NCI-H1105 treated with DMSO at 0.1 percent for 48 hours (cell line): ENCODE measurements around the gene MCEE.
"Not testable (repeated sequence)": the region's sequence is repeated elsewhere in the genome, so short reads cannot be mapped to it uniquely, and the experiment has no call there.

Experiments used
- DNase-seq: peaks from one replicate; lab custom pipeline; 2025; lab: John Stamatoyannopoulos, UW

The MCEE gene

GRCh38 chr2:71130152-71130904 lies at the start of gene MCEE, which contains the start of gene MPHOSPH10:
TSS of gene MCEE (minus strand) at chr2:71130229. CDS start at chr2:71130219, 10 bp downstream.
TSS of gene MPHOSPH10 (plus strand) at chr2:71130634. CDS start at chr2:71130666, 32 bp downstream.
- DNase-seq = peak; percentile 82

DNA sequence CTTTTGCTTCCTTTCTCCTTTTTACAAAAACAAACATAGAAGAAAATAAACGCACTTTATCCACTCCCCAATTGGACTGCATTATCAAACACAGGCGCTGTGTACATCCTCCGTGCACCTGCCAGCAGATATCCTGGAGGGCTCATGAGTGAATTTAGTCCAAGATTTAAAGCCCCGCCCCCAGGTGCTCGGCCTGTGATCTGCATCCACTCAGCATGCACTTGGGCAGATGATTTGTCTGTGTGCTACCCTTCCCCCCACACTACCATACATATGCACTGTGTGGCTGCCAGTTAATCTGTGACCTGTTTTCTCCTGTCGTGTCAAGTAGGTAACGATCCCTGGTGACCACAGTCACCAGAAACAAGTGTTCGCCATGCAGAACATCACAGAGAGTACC lies 48.8 kb upstream of the MCEE start:
- DNase-seq = not testable (repeated sequence)

DNA sequence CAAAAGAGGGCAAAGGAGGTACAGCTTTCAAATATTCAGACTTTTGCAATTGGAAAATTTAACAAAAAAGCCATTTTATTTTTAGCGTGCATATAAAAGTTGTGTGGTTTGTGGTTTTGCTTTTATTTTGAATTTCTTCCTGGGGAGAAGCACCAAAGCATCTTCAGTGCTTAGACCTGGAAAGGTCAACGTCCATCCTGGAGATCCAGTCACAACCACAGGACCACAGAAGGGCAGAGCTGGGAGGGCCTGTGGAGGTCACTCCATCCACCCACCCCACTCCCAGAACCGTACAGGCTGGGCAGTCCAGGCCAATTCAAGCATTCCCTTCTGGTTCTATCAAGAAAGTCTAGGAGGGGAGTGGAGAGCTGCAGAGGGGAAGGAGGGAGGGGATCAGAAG lies 44.2 kb upstream of the MCEE start:
- no peak for DNase-seq

DNA sequence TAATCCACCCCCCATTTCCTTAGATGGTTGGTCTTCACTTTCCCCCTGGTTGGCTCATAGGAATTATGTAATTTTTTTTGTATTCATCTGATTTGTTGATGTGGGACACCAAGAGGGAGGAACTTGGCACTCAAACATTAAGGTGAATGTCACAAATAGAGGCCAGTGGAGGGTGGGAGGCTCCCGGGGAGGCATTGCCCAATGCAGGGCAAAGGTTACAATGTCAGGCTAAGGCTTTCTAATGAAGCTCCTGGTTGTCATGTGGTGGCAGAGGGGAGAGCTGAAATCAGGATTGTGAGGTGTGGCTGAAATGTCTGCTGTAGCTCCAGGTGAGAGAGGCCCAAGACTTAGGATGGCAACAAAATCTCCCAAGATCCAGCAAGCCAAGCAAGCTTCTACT lies 43.1 kb upstream of the MCEE start:
- DNase-seq = no peak

GRCh38 chr2:71166812-71167211 lies 36.8 kb upstream of the MCEE start:
- no peak for DNase-seq

DNA sequence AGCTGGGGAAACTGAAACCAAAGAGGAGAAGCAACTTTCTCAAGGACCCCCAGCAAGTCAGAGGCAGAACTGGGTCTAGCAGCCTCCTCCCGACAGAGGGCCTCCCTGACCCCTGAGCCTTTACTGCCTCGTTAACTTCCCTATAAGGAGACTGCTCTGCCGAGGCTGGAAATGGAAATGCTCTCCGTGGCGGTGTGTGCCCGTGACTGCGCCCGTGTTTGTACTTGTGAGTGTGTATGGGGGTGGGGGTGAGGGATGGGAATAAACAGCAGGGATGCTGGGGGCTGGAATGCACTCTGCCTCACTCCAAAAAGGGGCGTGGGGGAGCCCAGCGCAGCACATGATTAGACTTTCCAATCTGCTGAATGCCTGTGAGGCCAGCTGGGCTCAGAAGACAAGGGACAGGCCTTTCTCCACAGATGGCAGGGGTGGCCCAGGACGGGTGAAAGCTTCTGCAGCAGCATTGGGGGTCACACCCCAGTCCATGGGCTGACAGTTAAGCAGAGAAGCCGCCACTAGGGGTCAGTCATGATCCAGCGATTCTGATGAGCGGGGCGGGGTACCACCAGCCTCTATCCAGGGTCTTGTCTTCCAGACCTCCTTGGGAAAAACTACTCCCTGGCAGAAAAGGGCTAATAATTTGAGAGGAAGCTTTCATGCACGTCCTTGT lies 27.2 kb upstream of the MCEE start:
- peak; percentile 5 for DNase-seq

DNA sequence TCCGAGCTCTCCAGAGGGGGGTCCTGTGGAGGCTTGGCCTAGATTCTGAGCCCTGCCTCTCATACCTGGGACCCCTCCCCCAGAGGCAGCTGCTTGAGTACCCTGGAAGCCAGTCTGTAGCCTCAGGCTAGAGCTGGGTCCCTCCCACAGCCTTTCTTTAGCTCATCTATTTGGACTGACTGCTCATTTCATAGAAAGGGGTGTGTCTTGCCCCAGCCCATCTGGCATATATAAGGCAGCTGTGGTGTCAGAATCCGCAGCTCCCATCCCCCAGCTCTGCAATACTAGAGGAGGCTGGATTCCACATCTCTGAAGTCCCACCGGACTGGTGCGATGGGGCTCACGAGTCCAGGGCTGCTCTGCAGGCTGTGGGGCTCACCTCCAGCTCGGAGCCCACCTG lies 26.5 kb upstream of the MCEE start:
- peak; percentile 3 for DNase-seq

DNA sequence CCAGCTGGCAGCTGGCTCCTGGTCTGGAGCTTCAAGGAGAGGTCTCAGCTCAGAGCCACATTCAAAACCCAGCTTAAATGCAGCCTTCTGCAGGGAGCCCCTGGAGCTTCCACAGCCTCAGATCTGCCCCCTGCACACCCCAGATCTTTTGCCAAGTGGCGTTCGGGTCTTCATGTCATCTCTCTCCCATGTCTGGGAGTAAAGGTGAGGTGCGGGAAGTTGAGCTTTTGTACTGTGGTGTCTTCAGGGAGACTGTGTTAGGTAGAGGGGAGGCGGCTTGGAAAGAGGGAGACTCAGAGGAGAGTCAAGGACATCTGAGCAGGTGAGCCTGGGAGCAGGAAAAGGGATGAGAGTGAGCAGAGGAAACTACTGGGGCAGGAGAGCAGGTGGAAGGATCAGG lies 25.8 kb upstream of the MCEE start:
- DNase-seq = no peak

- no peak for DNase-seq
Measured at GRCh38 chr2:71154798-71155197, 24.8 kb upstream of the MCEE start.

GRCh38 chr2:71154279-71154678 lies 24.2 kb upstream of the MCEE start:
- no peak for DNase-seq

- no peak for DNase-seq
Measured at GRCh38 chr2:71153585-71154224, 23.7 kb upstream of the MCEE start.

- DNase-seq = no peak
Measured at GRCh38 chr2:71151620-71152019, 21.6 kb upstream of the MCEE start.

- no peak for DNase-seq
Measured at GRCh38 chr2:71150082-71150816, 20.2 kb upstream of the MCEE start.

DNA sequence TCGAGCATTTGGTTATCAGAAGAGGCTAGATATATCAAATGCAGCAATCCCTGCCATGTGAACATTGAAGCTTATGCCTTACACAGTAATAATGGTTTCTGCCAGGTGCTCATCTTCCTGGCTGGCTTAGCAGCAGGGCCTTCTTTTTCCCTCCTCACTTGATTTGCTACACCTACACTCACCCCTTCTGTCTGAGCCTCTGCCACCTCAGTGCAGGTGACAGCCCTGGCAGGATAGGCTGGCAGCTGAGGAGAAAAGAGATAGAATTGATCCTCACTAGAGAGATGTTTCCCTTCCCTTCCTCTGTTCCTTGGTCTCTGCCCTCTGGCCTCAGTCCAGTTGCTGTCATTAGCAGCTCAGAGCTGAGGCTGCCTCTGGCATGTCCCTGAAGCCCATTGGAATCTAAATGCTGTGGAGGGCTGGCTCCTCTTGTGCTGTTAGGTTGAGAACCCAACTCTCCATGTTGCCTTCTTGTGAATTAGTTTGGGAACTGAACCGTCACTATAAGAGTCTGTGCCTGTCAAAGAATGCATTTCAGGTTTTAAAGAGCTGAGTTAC lies 18.6 kb upstream of the MCEE start:
- DNase-seq = no peak

GRCh38 chr2:71143782-71144181 lies 13.8 kb upstream of the MCEE start:
- no peak for DNase-seq

- no peak for DNase-seq
Measured at GRCh38 chr2:71136174-71136573, 6.1 kb upstream of the MCEE start.

- DNase-seq = no peak
Measured at GRCh38 chr2:71133603-71134002, 3.6 kb upstream of the MCEE start.

- not testable (repeated sequence) for DNase-seq
Measured at GRCh38 chr2:71131387-71132166, 1.5 kb upstream of the MCEE start.

GRCh38 chr2:71130905-71131244 lies 846 bp upstream of the MCEE start:
- peak; percentile 25 for DNase-seq

GRCh38 chr2:71129902-71130151 lies 202 bp downstream of the MCEE start:
- peak; percentile 61 for DNase-seq

DNA sequence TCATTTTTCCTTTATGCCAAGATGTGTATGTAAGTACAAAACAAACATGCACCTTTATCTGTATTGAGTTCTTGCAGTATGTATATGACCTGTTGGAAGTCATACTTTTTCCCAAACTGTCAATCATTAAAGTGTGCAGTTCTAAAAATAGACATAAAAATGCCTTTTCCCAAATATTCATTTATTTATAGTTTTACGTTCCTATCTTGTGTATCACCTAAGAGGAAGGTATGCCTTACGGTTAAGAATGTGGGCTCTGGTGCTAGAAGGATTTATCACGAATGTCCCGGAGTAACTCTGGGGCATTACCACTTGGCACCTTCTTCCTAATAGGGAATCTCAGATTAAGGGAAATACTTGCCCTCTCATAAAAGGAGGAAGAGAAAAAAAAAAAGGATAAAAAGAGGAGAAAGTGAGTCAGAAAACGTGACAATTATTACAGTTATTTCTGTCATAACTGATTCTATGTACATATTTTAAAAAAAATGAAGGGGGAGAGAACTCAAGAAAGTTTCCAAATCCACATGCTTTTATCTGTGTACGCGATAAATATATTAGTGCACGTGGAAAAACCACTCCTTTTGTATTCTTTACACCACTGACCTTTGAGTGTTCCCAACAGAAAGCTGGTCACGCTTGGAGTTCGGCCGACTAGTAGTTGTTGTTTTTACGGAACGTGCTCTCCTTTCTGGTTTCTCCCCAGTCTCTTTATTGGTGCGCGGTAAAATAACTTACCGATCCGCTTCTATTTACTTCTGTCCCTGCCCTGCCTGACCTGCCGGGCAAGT lies 721 bp downstream of the MCEE start:
- peak; percentile 9 for DNase-seq
